Fibroblast of villous mesenchyme (primary cell): ENCODE results near the gene PAK4. TPM values are rescaled to one million over a fixed set of nuclear protein-coding genes. Genes with fewer than 3 reads are reported as not detected.
"Not testable (repeated sequence)": the region's sequence is repeated elsewhere in the genome, so short reads cannot be mapped to it uniquely, and the experiment has no call there.

Experiments
- DNase-seq: peaks from one replicate; pipeline ENCODE4 v3.0.0-alpha.2; 2010; ENCODE audit warnings: low read depth
- H3K4me3 ChIP-seq: 2 replicates; pipeline ENCODE4 v1.5.1; 2011; ENCODE audit warnings: low read depth, mild to moderate bottlenecking, low read length
- total RNA-seq: library from RNA; depleted of rRNA; stranded (reverse); fragments of >200 nt; gene quantifications from 2 replicates; pipeline ENCODE4 v1.2.3, GENCODE V29; 2012
- TF ChIP-seq, protein P1 (sequence below): IDR thresholded peaks from 2 replicates; pipeline ENCODE4 v1.5.1; 2012; ENCODE audit warnings: low read depth, mild to moderate bottlenecking, low read length; ENCODE audit not compliant: insufficient read depth

The PAK4 gene
- total RNA-seq, 1 donor: 9.5 TPM

- TF ChIP-seq, protein P1, sequence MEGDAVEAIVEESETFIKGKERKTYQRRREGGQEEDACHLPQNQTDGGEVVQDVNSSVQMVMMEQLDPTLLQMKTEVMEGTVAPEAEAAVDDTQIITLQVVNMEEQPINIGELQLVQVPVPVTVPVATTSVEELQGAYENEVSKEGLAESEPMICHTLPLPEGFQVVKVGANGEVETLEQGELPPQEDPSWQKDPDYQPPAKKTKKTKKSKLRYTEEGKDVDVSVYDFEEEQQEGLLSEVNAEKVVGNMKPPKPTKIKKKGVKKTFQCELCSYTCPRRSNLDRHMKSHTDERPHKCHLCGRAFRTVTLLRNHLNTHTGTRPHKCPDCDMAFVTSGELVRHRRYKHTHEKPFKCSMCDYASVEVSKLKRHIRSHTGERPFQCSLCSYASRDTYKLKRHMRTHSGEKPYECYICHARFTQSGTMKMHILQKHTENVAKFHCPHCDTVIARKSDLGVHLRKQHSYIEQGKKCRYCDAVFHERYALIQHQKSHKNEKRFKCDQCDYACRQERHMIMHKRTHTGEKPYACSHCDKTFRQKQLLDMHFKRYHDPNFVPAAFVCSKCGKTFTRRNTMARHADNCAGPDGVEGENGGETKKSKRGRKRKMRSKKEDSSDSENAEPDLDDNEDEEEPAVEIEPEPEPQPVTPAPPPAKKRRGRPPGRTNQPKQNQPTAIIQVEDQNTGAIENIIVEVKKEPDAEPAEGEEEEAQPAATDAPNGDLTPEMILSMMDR: no peak
- no peak overlapping the region for H3K4me3 ChIP-seq
- DNase-seq: no peak
Observed at GRCh38 chr19:39112338-39112890, 13.2 kb upstream of the PAK4 start.

- no peak for DNase-seq
- H3K4me3 ChIP-seq: no peak overlapping the region
Observed at GRCh38 chr19:39113199-39113598, 12.4 kb upstream of the PAK4 start.

GRCh38 chr19:39115105-39115847, 10.3 kb upstream of the PAK4 start:
- no peak for DNase-seq
- H3K4me3 ChIP-seq: no peak overlapping the region
- TF ChIP-seq, protein P1: no peak

More at GRCh38 chr19:39113199-39113598, 12.4 kb upstream of the PAK4 start:
- TF ChIP-seq, protein P1: no peak

DNA sequence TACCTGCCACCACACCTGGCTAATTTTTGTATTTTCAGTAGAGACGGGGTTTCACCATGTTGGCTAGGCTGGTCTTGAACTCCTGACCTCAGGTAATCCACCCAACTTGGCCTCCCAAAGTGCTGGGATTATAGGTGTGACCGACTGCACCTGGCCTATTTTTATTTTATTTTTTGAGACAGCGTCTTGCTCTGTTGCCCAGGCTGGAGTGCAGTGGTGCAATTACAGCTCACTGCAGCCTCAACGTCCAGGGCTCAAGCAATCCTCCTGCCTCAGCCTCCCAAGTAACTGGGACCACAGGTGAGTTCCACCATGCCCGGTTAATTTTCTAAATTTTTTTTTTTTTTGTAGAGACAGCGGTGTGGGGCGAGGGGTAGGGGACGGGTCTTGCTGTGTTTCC, 8.6 kb upstream of the PAK4 start:
- not testable (repeated sequence) for H3K4me3 ChIP-seq, DNase-seq

GRCh38 chr19:39119830-39120229, 5.8 kb upstream of the PAK4 start:
- no peak for DNase-seq
- TF ChIP-seq, protein P1: no peak
- no peak overlapping the region for H3K4me3 ChIP-seq

GRCh38 chr19:39122934-39123731, 2.5 kb upstream of the PAK4 start:
- H3K4me3 ChIP-seq: no peak overlapping the region
- no peak for DNase-seq
- TF ChIP-seq, protein P1: no peak

DNA sequence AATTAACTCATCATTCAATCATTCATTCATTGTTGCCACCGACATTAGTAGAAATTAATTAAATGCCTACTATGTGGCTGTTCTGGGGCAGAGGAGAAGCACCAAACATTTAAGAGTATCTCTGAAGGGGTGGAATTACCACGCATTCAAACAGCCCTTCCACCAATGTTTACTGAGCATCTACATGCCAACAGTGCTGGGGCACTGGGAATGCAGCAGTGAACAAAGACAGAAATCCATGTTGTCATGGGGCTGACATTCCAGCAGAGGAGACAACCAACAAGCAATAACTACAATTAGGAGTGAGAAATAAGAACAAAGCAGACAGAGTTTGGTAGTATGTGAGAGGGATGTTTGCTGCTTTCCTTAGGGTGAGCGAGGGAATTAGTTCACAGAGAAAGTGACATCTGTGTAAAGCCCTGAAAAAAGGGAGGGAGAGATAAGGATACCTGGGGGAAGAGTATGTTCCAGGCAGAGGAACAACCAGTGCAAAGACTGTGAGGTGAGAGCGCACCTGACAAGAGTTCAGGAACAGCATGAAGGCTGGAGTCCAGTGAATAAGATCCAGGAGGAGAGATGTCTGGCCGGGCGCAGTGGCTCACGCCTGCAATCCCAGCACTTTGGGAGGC, 1.3 kb upstream of the PAK4 start:
- TF ChIP-seq, protein P1: no peak
- no peak overlapping the region for H3K4me3 ChIP-seq
- no peak for DNase-seq
